Endothelial cell of umbilical vein (primary cell): ENCODE results near the gene PDE7B. TPM values are rescaled to one million over a fixed set of nuclear protein-coding genes. Genes with fewer than 3 reads are reported as not detected.
A peak's percentile ranks its signal among the peaks of the same experiment; 100 is the strongest.

Source experiments
- BruUV-seq: library from RNA; stranded (reverse); fragments of 400-500 nt; replicated peaks from 2 replicates; lab custom pipeline; 2021; lab: Mats Ljungman, UMichigan
- CTCF ChIA-PET: fragments of 300-600, 350-600 bp; sonication (Branson Sonifier 250); formaldehyde crosslinking; loops from one replicate; lab custom pipeline; 2021; ENCODE audit warnings: antibody characterized with exemption, inconsistent platforms; lab: Charles Lee
- POLR2A ChIA-PET: fragments of 300-600, 350-600 bp; sonication (Branson Sonifier 250); formaldehyde crosslinking; loops from one replicate; lab custom pipeline; 2021; ENCODE audit warnings: antibody characterized with exemption, inconsistent platforms; lab: Charles Lee
- DNase-seq: peaks from one replicate; pipeline ENCODE4 v3.0.0-alpha.2; 2011; ENCODE audit warnings: low read depth, low spot score
- FAIRE-seq: peaks from 2 replicates; lab custom pipeline; 2011; peaks lifted over from hg19 to GRCh38; lab: Jason Lieb, UNC
- H2AFZ ChIP-seq: 2 replicates; pipeline ENCODE4 v1.6.0; 2012; ENCODE audit warnings: low read depth, low read length, control low read depth, inconsistent platforms
- H3K27ac ChIP-seq: 2 replicates; pipeline ENCODE4 v1.5.1; 2011; ENCODE audit warnings: low read depth, mild to moderate bottlenecking, control low read depth, low read length, moderate library complexity; ENCODE audit not compliant: insufficient read depth
- H3K27me3 ChIP-seq, 2 experiments: 2 replicates each; pipeline versions ENCODE4 v1.6.0 to v1.6.1; 2011; ENCODE audit warnings: low read length in 2 of 2, mixed read lengths in 1 of 2; ENCODE audit not compliant: control insufficient read depth in 2 of 2, insufficient read depth in 2 of 2
- H3K36me3 ChIP-seq, 2 experiments: 2 replicates in 1 of 2; 3 replicates in 1 of 2; pipeline ENCODE4 v1.5.1; 2011; ENCODE audit warnings: low read length in 2 of 2, mild to moderate bottlenecking in 1 of 2, moderate library complexity in 1 of 2; ENCODE audit not compliant: control insufficient read depth in 2 of 2, insufficient read depth in 2 of 2; ENCODE audit errors: extremely low read depth in 1 of 2
- H3K4me1 ChIP-seq: 3 replicates; pipeline ENCODE4 v1.5.1; 2011; ENCODE audit warnings: mild to moderate bottlenecking, low read length; ENCODE audit not compliant: control insufficient read depth, insufficient read depth; ENCODE audit errors: extremely low read depth
- H3K4me2 ChIP-seq: 2 replicates; pipeline ENCODE4 v1.6.1; 2011; ENCODE audit warnings: low read length, control low read depth, mixed read lengths; ENCODE audit not compliant: insufficient read depth
- H3K4me3 ChIP-seq, 3 experiments: fragments of 200-600 bp in 1 of 3; sonication (generic), shearing (Covaris generic) in 1 of 3; replicated peaks in 1 of 3; 2 replicates each; pipeline ENCODE4 v1.5.1; 2011 to 2016; ENCODE audit warnings: control low read depth in 3 of 3, low read length in 3 of 3, mild to moderate bottlenecking in 2 of 3, inconsistent platforms in 1 of 3, low read depth in 1 of 3, moderate library complexity in 1 of 3; ENCODE audit not compliant: insufficient read depth in 1 of 3
- H3K79me2 ChIP-seq: 2 replicates; pipeline ENCODE4 v1.6.0; 2012; ENCODE audit warnings: low read length, inconsistent platforms; ENCODE audit not compliant: control insufficient read depth, insufficient read depth
- H3K9ac ChIP-seq: replicated peaks from 2 replicates; pipeline ENCODE3; 2011; ENCODE audit warnings: low read length, control low read depth; ENCODE audit not compliant: insufficient read depth; ENCODE audit errors: extremely low read depth
- H3K9me1 ChIP-seq: replicated peaks from 3 replicates; pipeline ENCODE4 v1.6.0; 2011; ENCODE audit warnings: mild to moderate bottlenecking, low read length; ENCODE audit not compliant: control insufficient read depth, insufficient read depth; ENCODE audit errors: extremely low read depth
- H3K9me3 ChIP-seq: replicated peaks from 2 replicates; pipeline ENCODE4 v1.5.1; 2012; ENCODE audit warnings: low read length, inconsistent platforms; ENCODE audit not compliant: control insufficient read depth, insufficient read depth
- H4K20me1 ChIP-seq: replicated peaks from 2 replicates; pipeline ENCODE3; 2011; ENCODE audit warnings: mild to moderate bottlenecking, low read length; ENCODE audit not compliant: control insufficient read depth, insufficient read depth; ENCODE audit errors: extremely low read depth
- CTCF ChIP-seq, 2 donors: IDR thresholded peaks; 1 replicate in 1 of 2; 2 replicates in 1 of 2; pipeline ENCODE4 v1.5.1; 2011; ENCODE audit warnings: low read length in 2 of 2, mild to moderate bottlenecking in 2 of 2, moderate library complexity in 2 of 2, control low read depth in 1 of 2, inconsistent platforms in 1 of 2, low read depth in 1 of 2; ENCODE audit not compliant: insufficient read depth in 1 of 2; ENCODE audit errors: extremely low read depth in 1 of 2
- EZH2 ChIP-seq: IDR thresholded peaks from 2 replicates; pipeline ENCODE4 v1.6.1; 2012; ENCODE audit warnings: borderline replicate concordance, low read depth, mild to moderate bottlenecking, moderate library complexity, low read length, inconsistent platforms; ENCODE audit not compliant: severe bottlenecking
- FOS ChIP-seq: IDR thresholded peaks from 2 replicates; pipeline ENCODE4 v1.6.1; 2011; ENCODE audit warnings: mild to moderate bottlenecking, low read length, moderate library complexity, borderline replicate concordance; ENCODE audit not compliant: insufficient read depth
- GATA2 ChIP-seq: IDR thresholded peaks from 2 replicates; pipeline ENCODE4 v1.7.0; 2011; ENCODE audit warnings: low read depth, mild to moderate bottlenecking, moderate library complexity, mixed read lengths, low read length; ENCODE audit not compliant: insufficient read length, insufficient read depth
- JUN ChIP-seq: IDR thresholded peaks from 2 replicates; pipeline ENCODE4 v1.6.1; 2011; ENCODE audit warnings: borderline replicate concordance, low read depth; ENCODE audit not compliant: insufficient read length, insufficient read depth
- MYC ChIP-seq: IDR thresholded peaks from one replicate; pipeline ENCODE4 v1.6.1; 2011; ENCODE audit warnings: mild to moderate bottlenecking, low read depth, low read length
- POLR2AphosphoS5 ChIP-seq: IDR thresholded peaks from 2 replicates; pipeline ENCODE4 v1.6.1; 2012; ENCODE audit warnings: low read depth, mild to moderate bottlenecking, control low read depth, low read length, moderate library complexity; ENCODE audit not compliant: insufficient read depth
- dilution Hi-C: fragments of 300-500 bp; cut with MboI; formaldehyde crosslinking; loops from one replicate; pipeline ENCODE4 v1.15.0; 2019; ENCODE audit warnings: low sequenced_read_pairs; ENCODE audit not compliant: extremely low pct_ligation_motif_present
- intact Hi-C: fragments of 100-400 bp; cut with micrococcal nuclease; formaldehyde crosslinking; loops from one replicate; pipeline ENCODE4 v1.10.0; 2022
- polyA plus RNA-seq, 4 experiments: library from polyadenylated mRNA; depleted of rRNA in 3 of 4; stranded (reverse) in 3 of 4; unstranded in 1 of 4; fragments of >200 nt; gene quantifications; 2 replicates each; pipeline versions ENCODE4 v1.2.1 to v1.2.3, GENCODE V29; 2011 to 2012; ENCODE audit warnings: missing spikeins in 1 of 4
- total RNA-seq: library from RNA; stranded (reverse); gene quantifications from 2 replicates; pipeline ENCODE4 v1.2.3, GENCODE V29; 2021
- TF ChIP-seq, protein P1 (sequence below): IDR thresholded peaks from 2 replicates; pipeline ENCODE4 v1.6.1; 2011; ENCODE audit not compliant: insufficient read depth, insufficient read length

PDE7B gene
- total and polyA plus RNA-seq, 2 donors (not counting 3 experiments of a cell fraction or from before 2014, with no cell fraction given), result 20.6 to 25.1 TPM

- FAIRE-seq (no peak), DNase-seq (peak; percentile 60)
- Histone ChIP-seq H2AFZ (no peak overlapping the region), H3K4me3 (no peak overlapping the region), H3K36me3 (peaks cover 20 to 22% of the 10 kb centered on the region in 2 experiments), H4K20me1 (no peaks in the 10 kb centered on the region), H3K4me2 (peak overlapping the region; percentile 74), H3K9me1 (no peaks in the 10 kb centered on the region), H3K27ac (peak overlapping the region; percentile 53), H3K79me2 (no peaks in the 10 kb centered on the region), H3K9ac (no peak overlapping the region), H3K27me3 (no peaks in the 10 kb centered on the region), H3K4me1 (peaks cover 18% of the 10 kb centered on the region), H3K9me3 (no peaks in the 10 kb centered on the region)
- TF ChIP-seq FOS, result peak; percentile 20
- peak; percentile 35 for TF ChIP-seq GATA2
- peak; percentile 68 for TF ChIP-seq JUN
- no peak for TF ChIP-seq MYC
- intact Hi-C loops, result loop anchor here (1.0 kb wide), 3 partner anchors 84 to 114 kb away; no protein-coding TSS in a partner anchor
- dilution Hi-C loops, result no loop called here
- BruUV-seq, result no TSS peak
- POLR2A ChIA-PET, result no interaction called here
- CTCF ChIA-PET, result interaction anchor here (0.8 kb wide), 1 partner anchor 241 kb away, joined by 3 read pairs; no protein-coding TSS in a partner anchor
These were observed 299.5 kb downstream of the PDE7B start for GRCh38 chr6:136150961-136151360.

DNA sequence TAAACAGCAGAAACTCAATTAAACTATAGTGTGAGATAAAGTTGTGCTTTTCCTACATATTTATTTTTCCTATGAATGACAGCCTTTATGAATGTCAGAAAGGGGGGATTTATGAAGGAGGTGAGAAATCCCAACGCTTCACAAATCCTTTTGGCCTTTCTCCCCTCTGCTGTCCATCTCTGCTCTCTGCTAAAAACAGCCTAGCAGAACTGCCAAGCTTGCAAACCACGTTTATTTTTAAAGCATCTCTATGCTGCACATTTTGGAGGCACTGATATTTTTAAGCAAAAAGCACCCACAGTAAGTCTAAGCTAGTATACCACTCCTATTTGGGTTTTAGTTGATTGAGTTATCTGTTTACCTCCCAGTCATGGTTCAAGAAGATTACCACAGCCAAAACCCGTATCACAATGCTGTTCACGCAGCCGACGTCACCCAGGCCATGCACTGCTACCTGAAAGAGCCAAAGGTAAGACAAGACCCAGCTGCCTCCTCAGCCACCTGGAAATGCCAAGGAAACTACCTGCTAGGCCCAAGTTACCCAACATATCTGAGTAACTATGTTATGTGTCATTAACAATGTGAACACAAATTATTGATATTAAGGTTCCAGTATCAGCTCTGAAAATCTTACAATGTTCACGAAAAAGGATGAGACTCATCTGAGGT, 302.3 kb downstream of the PDE7B start:
- no peak for TF ChIP-seq POLR2AphosphoS5
- TF ChIP-seq JUN, result no peak
- TF ChIP-seq, protein P1, sequence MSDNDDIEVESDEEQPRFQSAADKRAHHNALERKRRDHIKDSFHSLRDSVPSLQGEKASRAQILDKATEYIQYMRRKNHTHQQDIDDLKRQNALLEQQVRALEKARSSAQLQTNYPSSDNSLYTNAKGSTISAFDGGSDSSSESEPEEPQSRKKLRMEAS, result no peak
- no peak for TF ChIP-seq CTCF (IDR thresholded peaks at IDR 0.05; ENCODE audit: extremely low read depth in 1 of 2, insufficient read depth in 1 of 2, low read depth in 1 of 2, low read length in 2 of 2)
- no peak for TF ChIP-seq EZH2
- TF ChIP-seq GATA2, result no peak
- TF ChIP-seq MYC, result no peak
- H2AFZ ChIP-seq, result no peak overlapping the region
- H3K9me1 ChIP-seq, result no peaks in the 10 kb centered on the region
- no peaks in the 10 kb centered on the region for H3K79me2 ChIP-seq
- H3K9me3 ChIP-seq, result no peaks in the 10 kb centered on the region
- BruUV-seq, result no TSS peak
- H3K27ac ChIP-seq, result no peak overlapping the region
- DNase-seq (no peak), FAIRE-seq (no peak)
- no peaks in the 10 kb centered on the region for H4K20me1 ChIP-seq
- H3K27me3 ChIP-seq, result no peaks in the 10 kb centered on the region
- no peak overlapping the region for H3K9ac ChIP-seq
- no peak overlapping the region for H3K4me2 ChIP-seq
- POLR2A ChIA-PET, result no interaction called here
- intact Hi-C loops (no loop called here), dilution Hi-C loops (no loop called here)
- H3K4me1 ChIP-seq, result peaks cover 16% of the 10 kb centered on the region
- peaks cover 22 to 25% of the 10 kb centered on the region in 2 experiments for H3K36me3 ChIP-seq
- H3K4me3 ChIP-seq, result no peak overlapping the region
- CTCF ChIA-PET, result interaction anchor here (0.6 to 1.7 kb wide), 3 partner anchors 61 to 580 kb away, joined by 3 to 5 read pairs (median 4); no protein-coding TSS in a partner anchor
